Activated CD4-positive, alpha-beta memory T cell treated with anti-CD3 and anti-CD28 coated beads for 36 hours (primary cell): ENCODE results near the gene SPECC1L. TPM values are rescaled to one million over a fixed set of nuclear protein-coding genes. Genes with fewer than 3 reads are reported as not detected.
"Not testable (repeated sequence)": the region's sequence is repeated elsewhere in the genome, so short reads cannot be mapped to it uniquely, and the experiment has no call there.

Experiments used
- CTCF ChIA-PET: fragments of 350-600 bp; sonication (Branson Sonifier 250); formaldehyde crosslinking; loops from one replicate; lab custom pipeline; 2021; ENCODE audit warnings: antibody characterized with exemption, inconsistent platforms; lab: Charles Lee
- POLR2A ChIA-PET: fragments of 350-600 bp; sonication (Branson Sonifier 250); formaldehyde crosslinking; loops from one replicate; lab custom pipeline; 2021; ENCODE audit warnings: antibody characterized with exemption; lab: Charles Lee
- DNase-seq: peaks from one replicate; pipeline ENCODE4 v3.0.0-alpha.2; 2020
- H3K27ac Mint-ChIP-seq: one replicate; pipeline ENCODE4 v1.8.0; 2021; ENCODE audit warnings: mixed read lengths
- H3K27me3 Mint-ChIP-seq: one replicate; pipeline ENCODE4 v1.8.0; 2021; ENCODE audit warnings: mixed read lengths
- H3K36me3 Mint-ChIP-seq: one replicate; pipeline ENCODE4 v1.8.0; 2021; ENCODE audit warnings: mixed read lengths
- H3K4me1 Mint-ChIP-seq: one replicate; pipeline ENCODE4 v1.8.0; 2021; ENCODE audit warnings: low read depth, mixed read lengths
- H3K4me3 Mint-ChIP-seq: one replicate; pipeline ENCODE4 v1.8.0; 2021; ENCODE audit warnings: mild to moderate bottlenecking, mixed read lengths
- H3K9me3 Mint-ChIP-seq: one replicate; pipeline ENCODE4 v1.8.0; 2021; ENCODE audit warnings: mixed read lengths
- intact Hi-C: fragments of 100-400 bp; cut with micrococcal nuclease; formaldehyde crosslinking; loops from one replicate; pipeline ENCODE4 v1.15.1; 2023
- total RNA-seq, 2 experiments: library from RNA; stranded (reverse); gene quantifications; one replicate each; pipeline ENCODE4 v1.2.3, GENCODE V29; 2021

Gene SPECC1L
- total RNA-seq, 2 experiments from 2014 or later: 27.7 to 34.3 TPM

- Mint-ChIP-seq H3K36me3 (no peaks in the 10 kb centered on the region), H3K4me1 (peaks cover 6% of the 10 kb centered on the region), H3K9me3 (no peaks in the 10 kb centered on the region), H3K27me3 (no peaks in the 10 kb centered on the region), H3K27ac (no peak overlapping the region), H3K4me3 (no peak overlapping the region)
- intact Hi-C loops: no loop called here
- ChIA-PET POLR2A (no interaction called here), CTCF (interaction anchor here (0.6 to 1.0 kb wide), 2 partner anchors 29 to 46 kb away, joined by 3 read pairs; no protein-coding TSS in a partner anchor)
- DNase-seq: no peak
Observed at GRCh38 chr22:24236656-24237055, 34.0 kb upstream of the SPECC1L start.

GRCh38 chr22:24238101-24238694 lies 32.4 kb upstream of the SPECC1L start:
- H3K36me3 Mint-ChIP-seq: not testable (repeated sequence)

GRCh38 chr22:24240381-24240780 lies 30.2 kb upstream of the SPECC1L start:
- no peak overlapping the region for H3K4me3 Mint-ChIP-seq
- H3K9me3 Mint-ChIP-seq: no peaks in the 10 kb centered on the region
- peaks cover 29% of the 10 kb centered on the region for H3K4me1 Mint-ChIP-seq
- ChIA-PET POLR2A (interaction anchor here (0.6 kb wide), 1 partner anchor 34 kb away, joined by 4 read pairs; no protein-coding TSS in a partner anchor), CTCF (interaction anchor here (0.7 to 1.6 kb wide), 3 partner anchors 9 to 230 kb away, joined by 3 to 8 read pairs (median 4); no protein-coding TSS in a partner anchor)
- H3K36me3 Mint-ChIP-seq: no peaks in the 10 kb centered on the region
- DNase-seq: no peak
- H3K27ac Mint-ChIP-seq: no peak overlapping the region
- H3K27me3 Mint-ChIP-seq: no peaks in the 10 kb centered on the region
- intact Hi-C loops: no loop called here

More at GRCh38 chr22:24238101-24238694, 32.4 kb upstream of the SPECC1L start:
- H3K9me3 Mint-ChIP-seq, DNase-seq, H3K27ac Mint-ChIP-seq, POLR2A ChIA-PET, H3K4me3 Mint-ChIP-seq, intact Hi-C loops, CTCF ChIA-PET, H3K27me3 Mint-ChIP-seq: not testable (repeated sequence)
- peaks cover 19% of the 10 kb centered on the region for H3K4me1 Mint-ChIP-seq

GRCh38 chr22:24240985-24241692 lies 29.5 kb upstream of the SPECC1L start:
- intact Hi-C loops, POLR2A ChIA-PET: not testable (repeated sequence)
- H3K4me1 Mint-ChIP-seq: peaks cover 29% of the 10 kb centered on the region

GRCh38 chr22:24243417-24243816 lies 27.2 kb upstream of the SPECC1L start:
- H3K27ac Mint-ChIP-seq, H3K27me3 Mint-ChIP-seq, POLR2A ChIA-PET, H3K36me3 Mint-ChIP-seq, H3K4me3 Mint-ChIP-seq, intact Hi-C loops, H3K9me3 Mint-ChIP-seq: not testable (repeated sequence)
- peaks cover 29% of the 10 kb centered on the region for H3K4me1 Mint-ChIP-seq
- DNase-seq: peak; percentile 27
- CTCF ChIA-PET: interaction anchor here (1.1 to 1.5 kb wide), 2 partner anchors 12 to 156 kb away, joined by 3 to 8 read pairs; no protein-coding TSS in a partner anchor

More at GRCh38 chr22:24240985-24241692, 29.5 kb upstream of the SPECC1L start:
- H3K27ac Mint-ChIP-seq, H3K27me3 Mint-ChIP-seq, H3K9me3 Mint-ChIP-seq, DNase-seq, H3K4me3 Mint-ChIP-seq, H3K36me3 Mint-ChIP-seq: not testable (repeated sequence)
- CTCF ChIA-PET: interaction anchor here (0.7 to 1.6 kb wide), 3 partner anchors 10 to 231 kb away, joined by 3 to 8 read pairs (median 4); no protein-coding TSS in a partner anchor

- intact Hi-C loops: no loop called here
- Mint-ChIP-seq H3K4me1 (peaks cover 29% of the 10 kb centered on the region), H3K9me3 (no peaks in the 10 kb centered on the region), H3K36me3 (no peaks in the 10 kb centered on the region), H3K27ac (peak overlapping the region; percentile 5), H3K27me3 (no peaks in the 10 kb centered on the region), H3K4me3 (no peak overlapping the region)
- CTCF ChIA-PET: interaction anchor here (1.3 kb wide), 1 partner anchor 54 kb away, joined by 3 read pairs; no protein-coding TSS in a partner anchor
- DNase-seq: no peak
- POLR2A ChIA-PET: no interaction called here
Observed at GRCh38 chr22:24244144-24244787, 26.4 kb upstream of the SPECC1L start.

- intact Hi-C loops, H3K27me3 Mint-ChIP-seq, H3K4me3 Mint-ChIP-seq, DNase-seq, H3K36me3 Mint-ChIP-seq, POLR2A ChIA-PET, H3K9me3 Mint-ChIP-seq: not testable (repeated sequence)
- Mint-ChIP-seq H3K4me1 (peaks cover 29% of the 10 kb centered on the region), H3K27ac (peak within 1 kb of the TSS; percentile 5)
- CTCF ChIA-PET: interaction anchor here (1.3 kb wide), 1 partner anchor 55 kb away, joined by 3 read pairs; no protein-coding TSS in a partner anchor
Observed at GRCh38 chr22:24245030-24245431, 25.6 kb upstream of the SPECC1L start, which contains the start of gene GGT5. Gene GGT5, minus strand, starts transcription at chr22:24245082. Its CDS starts 357 bp downstream, at chr22:24244725.

- H3K27ac Mint-ChIP-seq, H3K4me3 Mint-ChIP-seq, H3K36me3 Mint-ChIP-seq, POLR2A ChIA-PET, intact Hi-C loops, H3K9me3 Mint-ChIP-seq, DNase-seq, H3K27me3 Mint-ChIP-seq: not testable (repeated sequence)
- CTCF ChIA-PET: interaction anchor here (1.3 kb wide), 1 partner anchor 56 kb away, joined by 3 read pairs; no protein-coding TSS in a partner anchor
- peaks cover 29% of the 10 kb centered on the region for H3K4me1 Mint-ChIP-seq
Observed at GRCh38 chr22:24245584-24246561, 24.8 kb upstream of the SPECC1L start.

- H3K4me3 Mint-ChIP-seq: no peak overlapping the region
- CTCF ChIA-PET: interaction anchor here (0.6 to 1.1 kb wide), 7 partner anchors 28 to 95 kb away, joined by 3 to 4 read pairs (median 3); no protein-coding TSS in a partner anchor
- intact Hi-C loops: no loop called here
- peaks cover 21% of the 10 kb centered on the region for H3K4me1 Mint-ChIP-seq
- no peaks in the 10 kb centered on the region for H3K27me3 Mint-ChIP-seq
- POLR2A ChIA-PET: no interaction called here
- no peak for DNase-seq
- no peaks in the 10 kb centered on the region for H3K36me3 Mint-ChIP-seq
- no peak overlapping the region for H3K27ac Mint-ChIP-seq
- H3K9me3 Mint-ChIP-seq: no peaks in the 10 kb centered on the region
Observed at GRCh38 chr22:24247011-24247507, 23.6 kb upstream of the SPECC1L start.

- DNase-seq: peak; percentile 70
- ChIA-PET CTCF (interaction anchor here (0.6 to 1.1 kb wide), 8 partner anchors 28 to 292 kb away, joined by 3 to 4 read pairs (median 3); no protein-coding TSS in a partner anchor), POLR2A (no interaction called here)
- intact Hi-C loops: no loop called here
- H3K4me3 Mint-ChIP-seq: no peak overlapping the region
- H3K27me3 Mint-ChIP-seq: no peaks in the 10 kb centered on the region
- H3K36me3 Mint-ChIP-seq: no peaks in the 10 kb centered on the region
- no peaks in the 10 kb centered on the region for H3K9me3 Mint-ChIP-seq
- H3K27ac Mint-ChIP-seq: no peak overlapping the region
- H3K4me1 Mint-ChIP-seq: peaks cover 14% of the 10 kb centered on the region
Observed at GRCh38 chr22:24247564-24248344, 22.9 kb upstream of the SPECC1L start.
